Myocyte (in vitro differentiated cells): Measurements from ENCODE around the gene EXOC4. TPM values are rescaled to one million over a fixed set of nuclear protein-coding genes. Genes with fewer than 3 reads are reported as not detected.
"Not testable (repeated sequence)": the region's sequence is repeated elsewhere in the genome, so short reads cannot be mapped to it uniquely, and the experiment has no call there.

Experiments used
- DNase-seq: peaks from one replicate; pipeline ENCODE4 v3.0.0-alpha.2; 2012; ENCODE audit warnings: low read depth
- total RNA-seq: library from RNA; depleted of rRNA; stranded (reverse); fragments of >200 nt; gene quantifications from 2 replicates; pipeline ENCODE4 v1.2.3, GENCODE V29; 2014

Gene EXOC4
- total RNA-seq, 1 donor from 2014 or later: 106 TPM

DNA sequence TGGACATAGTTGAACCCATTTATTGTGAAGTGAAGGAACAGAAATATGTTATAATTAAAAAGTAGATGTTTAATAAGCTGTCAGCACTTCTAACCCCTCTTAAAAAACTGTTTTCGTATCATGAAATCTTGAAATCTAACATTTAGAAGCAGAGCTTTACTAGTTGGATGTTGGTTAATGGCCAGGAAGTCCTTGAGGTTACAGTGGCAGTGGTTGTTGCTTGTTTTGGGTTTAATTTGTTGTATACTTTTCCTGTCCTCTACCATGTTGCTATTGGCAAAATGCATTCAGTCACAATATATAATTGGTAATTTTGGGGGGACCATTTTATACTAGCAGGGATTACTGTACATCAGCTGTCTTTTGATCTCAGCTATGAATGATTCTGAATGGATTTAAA, 60.7 kb downstream of the EXOC4 start:
- no peak for DNase-seq

GRCh38 chr7:133314084-133314483, 61.2 kb downstream of the EXOC4 start:
- no peak for DNase-seq

GRCh38 chr7:133315332-133316040, 62.6 kb downstream of the EXOC4 start:
- DNase-seq: peak; percentile 40

DNA sequence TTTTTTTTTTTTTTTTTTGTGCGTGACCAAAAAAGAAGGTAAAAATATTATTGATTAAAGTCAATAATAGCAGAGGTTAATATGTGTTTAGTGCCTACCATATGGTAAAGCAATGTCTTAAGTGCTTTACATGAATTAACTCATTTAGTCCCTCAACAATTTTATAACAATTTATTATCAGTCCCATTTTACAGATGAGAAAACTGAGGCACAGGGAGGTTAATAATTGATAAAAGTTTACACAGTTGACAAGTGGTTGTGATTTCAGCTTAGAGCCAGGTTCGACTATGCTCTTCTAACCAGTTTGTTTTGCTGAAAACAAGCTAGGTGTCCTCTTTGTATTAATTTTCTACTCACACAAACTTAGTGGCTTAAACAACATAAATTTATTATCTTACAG, 67.0 kb downstream of the EXOC4 start:
- no peak for DNase-seq

DNA sequence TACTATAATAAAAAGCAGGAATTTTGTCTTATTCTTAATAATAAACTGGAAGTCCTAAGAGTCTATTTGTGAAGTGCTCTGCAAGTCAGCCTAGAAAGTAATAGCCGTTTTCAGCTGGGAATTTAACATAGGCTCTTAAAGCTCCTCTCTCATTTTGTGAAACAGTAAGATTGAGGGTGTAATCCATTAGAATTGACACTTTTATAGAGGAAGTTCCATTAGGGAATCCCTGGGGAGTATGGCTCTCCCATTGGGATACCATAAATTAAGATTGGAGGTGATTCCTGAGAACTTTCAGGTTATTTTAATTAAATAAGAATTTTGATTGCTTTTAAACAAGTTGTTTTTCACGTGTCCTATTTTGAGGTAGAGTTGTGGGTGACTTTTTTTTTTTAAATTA, 68.0 kb downstream of the EXOC4 start:
- no peak for DNase-seq

GRCh38 chr7:133321366-133321765, 68.5 kb downstream of the EXOC4 start:
- not testable (repeated sequence) for DNase-seq

GRCh38 chr7:133326745-133327144, 73.9 kb downstream of the EXOC4 start:
- DNase-seq: not testable (repeated sequence)

- not testable (repeated sequence) for DNase-seq
These were observed 75.1 kb downstream of the EXOC4 start for GRCh38 chr7:133328021-133328420.

DNA sequence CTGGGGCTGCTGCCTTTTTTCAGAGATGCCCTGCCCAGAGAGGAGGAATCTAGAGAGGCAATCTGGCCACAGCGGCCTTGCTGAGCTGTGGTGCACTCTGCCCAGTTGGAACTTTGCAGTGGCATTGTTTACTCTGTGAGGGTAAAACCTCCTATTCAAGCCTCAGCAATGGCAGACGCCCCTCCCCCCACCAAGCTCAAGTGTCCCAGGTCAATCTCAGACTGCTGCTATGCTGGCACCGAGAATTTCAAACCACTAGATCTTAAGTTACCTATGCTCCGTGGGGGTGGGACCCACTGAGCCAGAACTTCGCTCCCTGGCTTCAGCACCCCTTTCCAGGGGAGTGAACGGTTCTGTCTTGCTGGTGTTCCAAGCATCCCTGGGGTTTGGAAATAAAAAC, 77.2 kb downstream of the EXOC4 start:
- DNase-seq: no peak

DNA sequence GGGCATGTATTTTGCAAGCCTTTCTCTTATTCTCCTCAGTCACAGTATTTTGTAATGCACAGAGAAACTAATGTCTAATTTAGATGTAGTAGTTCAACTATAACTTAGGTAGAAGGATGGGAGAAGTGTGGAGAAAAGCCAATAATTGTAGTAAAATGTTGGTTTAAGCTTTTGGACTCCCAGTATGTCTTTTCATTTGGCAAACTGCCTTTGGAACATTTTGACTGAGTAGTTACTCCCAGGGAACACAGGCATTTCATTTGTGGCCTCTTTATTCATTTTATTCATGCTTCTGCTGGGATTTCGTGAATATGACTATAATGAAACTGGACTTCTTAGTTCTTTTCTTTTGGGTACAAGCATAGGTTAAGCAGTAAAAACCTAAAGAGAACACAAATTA, 79.0 kb downstream of the EXOC4 start:
- DNase-seq: peak; percentile 13

DNA sequence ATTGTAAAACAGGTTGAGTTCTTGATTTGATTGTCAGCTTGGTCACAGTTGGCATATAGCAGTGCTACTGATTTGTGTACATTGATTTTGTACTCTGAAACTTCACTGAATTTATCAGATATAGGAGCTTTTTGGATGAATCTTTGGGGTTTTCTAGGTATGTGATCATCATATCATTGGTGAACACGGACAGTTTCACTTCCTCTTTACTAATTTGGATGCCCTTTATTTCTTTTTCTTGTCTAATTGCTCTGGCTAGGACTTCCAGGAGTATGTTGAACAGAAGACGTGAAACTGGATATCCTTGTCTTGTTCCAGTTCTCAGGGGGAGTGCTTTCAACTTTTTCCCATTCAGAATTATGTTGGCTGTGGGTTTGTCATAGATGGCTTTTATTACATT, 86.9 kb downstream of the EXOC4 start:
- no peak for DNase-seq

- peak; percentile 34 for DNase-seq
These were observed 91.4 kb downstream of the EXOC4 start for GRCh38 chr7:133344275-133344674.

GRCh38 chr7:133345690-133346421, 93.0 kb downstream of the EXOC4 start:
- DNase-seq: no peak

- DNase-seq: no peak
These were observed 95.4 kb downstream of the EXOC4 start for GRCh38 chr7:133348250-133348649.

- no peak for DNase-seq
These were observed 96.2 kb downstream of the EXOC4 start for GRCh38 chr7:133349101-133349500.

DNA sequence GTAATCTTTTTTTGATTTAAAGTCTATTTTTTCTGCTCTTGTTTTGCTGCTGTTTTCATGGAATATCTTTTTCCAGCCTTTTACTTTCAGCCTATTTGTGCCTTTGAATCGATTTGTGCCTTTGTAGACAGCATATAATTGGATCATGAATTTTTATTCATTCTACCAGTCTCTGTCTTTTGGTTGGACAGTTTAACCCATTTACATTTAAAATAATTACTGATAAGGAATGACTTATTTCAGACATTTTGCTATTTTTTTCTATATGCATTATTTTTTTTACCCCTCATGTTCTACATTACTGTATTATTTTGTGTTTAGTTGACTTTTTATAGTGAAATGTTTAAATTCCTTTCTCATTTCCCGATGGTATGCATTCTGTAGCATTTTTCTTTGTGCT, 99.6 kb downstream of the EXOC4 start:
- no peak for DNase-seq

DNA sequence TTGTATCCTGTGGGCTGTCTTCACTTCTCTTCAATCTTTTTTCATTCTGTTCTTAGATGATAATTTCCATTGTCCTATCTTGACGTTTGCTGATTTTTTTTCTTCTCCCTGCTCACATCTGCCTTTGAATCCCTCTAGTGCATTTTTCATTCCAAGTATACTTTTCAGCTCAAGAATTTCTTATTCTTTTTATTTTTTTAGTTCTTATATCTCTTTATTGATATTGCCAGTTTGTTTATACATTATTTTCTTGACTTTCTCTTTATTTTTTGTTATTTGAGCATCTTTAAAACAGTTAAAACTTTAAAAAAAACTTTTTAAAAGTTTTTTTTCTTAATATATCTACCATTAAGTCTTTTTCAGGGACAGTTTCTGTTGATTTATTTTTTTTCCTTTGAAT, 100.9 kb downstream of the EXOC4 start:
- no peak for DNase-seq

GRCh38 chr7:133354546-133355324, 101.9 kb downstream of the EXOC4 start:
- DNase-seq: no peak

- DNase-seq: no peak
These were observed 102.4 kb downstream of the EXOC4 start for GRCh38 chr7:133355325-133355708.

DNA sequence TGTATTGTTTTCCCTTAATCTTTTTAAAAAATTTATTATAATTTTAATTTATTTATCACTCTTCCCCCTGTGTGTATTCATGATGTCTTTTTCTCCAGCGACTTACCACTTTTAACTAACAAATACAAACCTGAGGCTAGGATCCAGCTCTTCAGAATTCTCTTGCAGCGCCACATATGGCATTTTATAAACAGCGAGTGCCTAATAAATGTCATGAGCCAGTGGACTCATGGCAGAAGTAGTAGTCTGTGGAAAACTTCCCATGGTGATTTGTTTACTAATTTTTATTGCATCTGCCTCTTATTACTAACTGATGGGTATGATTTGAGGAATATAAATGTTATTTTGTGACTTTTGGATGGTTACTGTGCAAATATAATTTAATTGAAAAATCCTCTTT, 102.9 kb downstream of the EXOC4 start:
- DNase-seq: no peak

GRCh38 chr7:133358708-133359107, 105.8 kb downstream of the EXOC4 start:
- DNase-seq: peak; percentile 23

DNA sequence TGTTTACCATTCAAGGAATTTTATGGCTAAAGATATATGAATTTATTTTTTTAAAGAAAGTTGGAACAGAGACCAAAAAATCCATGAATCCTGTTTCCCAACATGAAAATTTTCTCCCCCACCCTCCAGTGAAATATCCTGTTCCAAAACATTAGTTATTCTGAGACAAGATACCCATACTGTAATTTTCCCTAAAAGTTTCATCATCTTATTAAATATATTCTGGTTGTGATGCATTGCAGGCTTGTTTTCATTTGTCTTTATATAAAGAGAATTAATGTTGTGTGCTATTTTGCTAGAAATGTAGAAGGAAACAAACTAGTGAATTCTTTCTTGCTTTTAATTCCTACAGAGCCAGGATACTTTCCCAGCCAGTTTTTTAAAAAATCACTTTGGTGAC, 106.6 kb downstream of the EXOC4 start:
- DNase-seq: peak; percentile 3
